ENCODE data around the gene LIME1.

The LIME1 gene

DNA sequence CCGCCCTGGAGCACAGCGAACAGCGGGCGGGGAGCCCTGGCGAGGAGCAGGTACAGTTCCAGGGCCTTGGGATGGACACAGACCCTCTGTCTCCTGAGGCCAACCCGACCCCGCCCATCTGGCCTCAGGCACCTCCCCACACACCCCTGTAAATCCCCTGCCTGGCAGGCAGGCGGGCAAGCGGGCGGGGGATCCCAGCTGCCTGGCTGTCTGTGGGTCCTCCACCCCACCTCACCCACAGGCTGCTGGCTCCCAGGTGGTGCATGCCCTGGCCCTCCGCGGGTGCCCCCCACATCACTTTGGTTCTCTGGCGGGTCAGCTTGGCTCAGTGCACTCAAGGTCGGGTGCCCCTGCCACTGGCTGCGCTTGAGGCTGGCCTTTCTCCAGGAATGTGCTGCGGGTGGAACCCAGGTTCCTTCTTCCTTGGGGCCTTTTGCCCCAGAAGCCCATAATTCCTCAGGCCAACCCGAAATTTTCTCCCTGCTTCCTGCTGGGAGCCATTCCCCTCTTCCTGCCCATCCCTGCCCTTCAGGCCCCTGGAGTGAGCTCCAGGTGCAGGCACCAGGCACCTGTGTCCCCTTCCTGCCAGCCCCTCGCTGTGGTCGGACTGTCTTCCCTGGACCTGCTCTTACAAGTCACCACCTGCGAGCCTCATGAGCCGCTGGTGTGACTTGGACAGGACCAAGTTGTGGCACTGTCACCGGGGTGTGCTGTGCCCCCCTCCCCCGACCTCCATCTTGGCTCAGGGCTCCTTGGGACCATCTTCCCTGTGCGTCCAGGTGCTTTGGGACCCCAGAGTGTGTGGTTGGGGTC lies 45.4 kb upstream of the LIME1 start:
- DNase-seq (ENCODE audit: insufficient read length, low spot score) (no peak), FAIRE-seq (no peak)
- TF ChIP-seq, protein P1, sequence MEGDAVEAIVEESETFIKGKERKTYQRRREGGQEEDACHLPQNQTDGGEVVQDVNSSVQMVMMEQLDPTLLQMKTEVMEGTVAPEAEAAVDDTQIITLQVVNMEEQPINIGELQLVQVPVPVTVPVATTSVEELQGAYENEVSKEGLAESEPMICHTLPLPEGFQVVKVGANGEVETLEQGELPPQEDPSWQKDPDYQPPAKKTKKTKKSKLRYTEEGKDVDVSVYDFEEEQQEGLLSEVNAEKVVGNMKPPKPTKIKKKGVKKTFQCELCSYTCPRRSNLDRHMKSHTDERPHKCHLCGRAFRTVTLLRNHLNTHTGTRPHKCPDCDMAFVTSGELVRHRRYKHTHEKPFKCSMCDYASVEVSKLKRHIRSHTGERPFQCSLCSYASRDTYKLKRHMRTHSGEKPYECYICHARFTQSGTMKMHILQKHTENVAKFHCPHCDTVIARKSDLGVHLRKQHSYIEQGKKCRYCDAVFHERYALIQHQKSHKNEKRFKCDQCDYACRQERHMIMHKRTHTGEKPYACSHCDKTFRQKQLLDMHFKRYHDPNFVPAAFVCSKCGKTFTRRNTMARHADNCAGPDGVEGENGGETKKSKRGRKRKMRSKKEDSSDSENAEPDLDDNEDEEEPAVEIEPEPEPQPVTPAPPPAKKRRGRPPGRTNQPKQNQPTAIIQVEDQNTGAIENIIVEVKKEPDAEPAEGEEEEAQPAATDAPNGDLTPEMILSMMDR (IDR thresholded peaks at IDR 0.05; ENCODE audit: insufficient read depth, missing control alignments): no peak

DNA sequence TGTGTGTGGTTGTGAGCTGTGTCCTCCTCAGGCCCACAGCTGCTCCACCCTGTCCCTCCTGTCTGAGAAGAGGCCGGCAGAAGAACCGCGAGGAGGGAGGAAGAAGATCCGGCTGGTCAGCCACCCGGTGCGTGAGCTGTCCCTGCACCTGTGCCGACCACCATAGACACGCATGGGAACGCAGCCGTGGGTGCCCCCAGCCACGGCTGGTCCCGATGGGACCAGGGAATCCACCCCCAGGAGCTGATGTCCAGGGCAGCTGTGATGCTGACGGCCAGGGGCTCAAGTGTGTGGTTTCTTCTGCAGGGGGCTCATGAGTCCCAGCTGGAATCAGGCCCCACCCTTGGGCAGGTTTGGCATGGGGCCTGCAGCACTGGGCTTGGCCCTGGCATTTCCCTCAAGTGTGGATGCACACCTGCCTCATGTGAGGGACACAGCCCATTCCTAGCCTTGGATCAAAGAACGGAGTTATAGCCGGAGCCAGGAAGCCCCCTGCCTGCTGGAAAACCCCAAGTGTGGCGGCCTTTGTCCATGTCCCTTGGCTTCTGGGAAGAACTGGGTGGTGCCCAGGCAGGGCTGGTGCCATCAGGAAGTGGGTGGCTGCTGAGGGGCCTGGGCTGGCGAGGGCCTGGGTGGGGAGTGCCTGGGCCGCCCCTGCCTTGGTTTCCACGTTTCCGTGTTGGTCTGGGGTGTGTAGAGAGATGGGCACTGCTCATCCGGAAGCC lies 44.6 kb upstream of the LIME1 start:
- TF ChIP-seq, protein P1 (IDR thresholded peaks at IDR 0.05; ENCODE audit: insufficient read depth, missing control alignments): no peak
- FAIRE-seq (no peak), DNase-seq (ENCODE audit: insufficient read length, low spot score) (no peak)

DNA sequence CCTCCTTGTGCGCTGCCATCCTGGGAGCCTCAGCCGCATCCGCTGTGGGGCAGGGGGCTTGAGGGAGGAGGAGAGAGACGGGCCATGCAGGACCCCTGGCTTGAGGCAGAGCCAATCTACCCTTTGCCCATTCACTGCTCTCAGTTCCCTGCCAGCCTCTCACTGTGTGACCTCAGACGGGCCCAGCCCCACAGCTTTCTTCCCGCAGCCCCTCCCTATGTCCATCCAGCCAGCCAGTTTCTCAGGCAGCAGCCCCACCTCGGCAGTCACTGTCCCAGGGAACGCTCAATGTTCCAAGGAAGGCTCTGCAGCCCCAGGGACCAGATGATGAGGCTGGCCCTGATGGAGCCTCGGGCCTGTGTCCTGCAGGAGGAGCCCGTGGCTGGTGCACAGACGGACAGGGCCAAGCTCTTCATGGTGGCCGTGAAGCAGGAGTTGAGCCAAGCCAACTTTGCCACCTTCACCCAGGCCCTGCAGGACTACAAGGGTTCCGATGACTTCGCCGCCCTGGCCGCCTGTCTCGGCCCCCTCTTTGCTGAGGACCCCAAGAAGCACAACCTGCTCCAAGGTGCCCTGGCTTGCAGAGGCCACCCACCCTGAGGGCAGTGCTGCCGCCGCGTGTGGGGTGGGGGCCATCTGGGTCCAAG lies 43.9 kb upstream of the LIME1 start:
- FAIRE-seq: no peak
- no peak for DNase-seq (ENCODE audit: insufficient read length, low spot score)
- TF ChIP-seq, protein P1 (IDR thresholded peaks at IDR 0.05; ENCODE audit: insufficient read depth, missing control alignments): no peak

DNA sequence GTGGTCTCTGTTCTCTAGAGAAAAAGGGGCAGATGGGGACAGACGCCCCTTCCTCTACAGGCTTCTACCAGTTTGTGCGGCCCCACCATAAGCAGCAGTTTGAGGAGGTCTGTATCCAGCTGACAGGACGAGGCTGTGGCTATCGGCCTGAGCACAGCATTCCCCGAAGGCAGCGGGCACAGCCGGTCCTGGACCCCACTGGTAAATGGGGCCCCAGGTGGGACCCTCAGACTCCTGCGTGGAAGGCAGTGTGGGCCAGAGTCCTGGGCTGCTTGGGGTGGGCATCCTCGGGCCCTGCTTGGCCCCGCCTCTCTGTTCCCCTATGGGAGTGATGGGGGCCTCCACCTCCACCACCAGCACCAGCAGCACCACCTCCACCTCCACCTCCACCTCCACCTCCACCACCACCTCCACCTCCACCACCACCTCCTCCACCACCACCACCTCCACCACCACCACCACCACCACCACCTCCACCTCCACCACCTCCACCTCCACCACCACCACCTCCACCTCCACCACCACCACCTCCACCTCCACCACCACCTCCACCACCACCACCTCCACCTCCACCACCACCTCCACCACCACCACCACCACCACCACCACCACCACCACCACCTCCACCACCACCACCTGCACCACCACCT lies 43.3 kb upstream of the LIME1 start:
- DNase-seq (ENCODE audit: insufficient read length, low spot score): no peak
- TF ChIP-seq, protein P1 (IDR thresholded peaks at IDR 0.05; ENCODE audit: insufficient read depth, missing control alignments): no peak
- FAIRE-seq: no peak

DNA sequence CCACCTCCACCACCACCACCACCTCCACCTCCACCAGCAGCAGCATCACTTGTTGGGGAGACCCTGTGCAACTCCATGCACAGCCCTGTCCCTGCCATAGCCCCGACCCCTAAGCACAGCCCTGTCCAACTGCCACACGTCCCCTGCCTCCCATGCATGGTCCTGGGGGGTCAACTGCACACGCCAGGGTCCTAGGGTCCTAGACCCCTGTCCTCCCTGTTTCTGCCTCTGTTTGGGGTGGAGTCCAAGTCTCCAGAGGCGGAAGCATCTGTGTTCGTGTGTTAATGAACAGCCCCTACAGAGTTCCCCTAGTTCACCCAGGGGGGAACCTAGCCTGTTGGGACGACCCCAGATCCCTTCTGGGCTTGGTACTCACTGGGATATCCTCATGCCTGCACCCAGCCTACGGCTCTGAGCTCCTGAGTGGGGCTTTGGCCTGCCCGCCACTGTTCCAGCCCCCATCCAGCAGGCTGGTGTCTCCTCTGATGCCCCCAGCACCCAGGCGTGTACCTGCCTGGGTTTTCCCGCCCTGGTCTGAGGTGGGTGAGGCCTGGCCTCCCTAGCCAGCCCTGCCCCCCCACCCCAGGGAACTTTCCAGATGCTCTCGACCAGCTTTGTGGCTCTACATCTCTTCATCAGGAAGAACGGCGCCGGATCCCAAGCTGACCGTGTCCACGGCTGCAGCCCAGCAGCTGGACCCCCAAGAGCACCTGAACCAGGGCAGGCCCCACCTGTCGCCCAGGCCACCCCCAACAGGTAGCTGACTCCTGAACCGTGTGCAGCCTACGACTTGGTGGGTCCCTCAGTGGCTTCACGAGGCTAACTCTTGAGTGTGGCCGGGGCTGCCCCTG lies 42.5 kb upstream of the LIME1 start:
- DNase-seq (ENCODE audit: insufficient read length, low spot score): no peak

More for the DNA sequence above, 42.5 kb upstream of the LIME1 start:
- no peak for FAIRE-seq
- TF ChIP-seq, protein P1 (IDR thresholded peaks at IDR 0.05; ENCODE audit: insufficient read depth, missing control alignments): no peak
